Endodermal cell (in vitro differentiated cells): ENCODE data around the gene LRMDA. TPM values are rescaled to one million over a fixed set of nuclear protein-coding genes. Genes with fewer than 3 reads are reported as not detected.

Experiments used
- DNase-seq: peaks from one replicate; pipeline ENCODE4 v3.0.0-alpha.2; 2017
- H3K27ac ChIP-seq: 2 replicates; pipeline ENCODE4 v1.5.1; 2013; ENCODE audit warnings: mild to moderate bottlenecking, low read depth, low read length, moderate library complexity
- H3K27me3 ChIP-seq: 2 replicates; pipeline ENCODE4 v1.6.1; 2013; ENCODE audit warnings: mild to moderate bottlenecking, low read length, moderate library complexity; ENCODE audit not compliant: insufficient read depth, control insufficient read depth, poor library complexity, severe bottlenecking
- H3K36me3 ChIP-seq: 2 replicates; pipeline ENCODE4 v1.7.0; 2013; ENCODE audit warnings: mild to moderate bottlenecking, low read length, moderate library complexity; ENCODE audit not compliant: control insufficient read depth, insufficient read depth
- H3K4me1 ChIP-seq: one replicate; pipeline ENCODE4 v1.7.0; 2013; ENCODE audit warnings: low read length; ENCODE audit not compliant: control insufficient read depth, insufficient read depth
- H3K4me3 ChIP-seq: 2 replicates; pipeline ENCODE4 v1.5.1; 2013; ENCODE audit warnings: mild to moderate bottlenecking, low read length, moderate library complexity
- H3K9ac ChIP-seq: 2 replicates; pipeline ENCODE4 v1.6.1; 2013; ENCODE audit warnings: mild to moderate bottlenecking, low read length, moderate library complexity; ENCODE audit not compliant: poor library complexity, severe bottlenecking; ENCODE audit errors: extremely low read depth
- H3K9me3 ChIP-seq: 2 replicates; pipeline ENCODE4 v1.6.1; 2013; ENCODE audit warnings: mild to moderate bottlenecking, low read length, moderate library complexity; ENCODE audit not compliant: control insufficient read depth
- H3K27ac Mint-ChIP-seq: 2 replicates; pipeline ENCODE4 v1.8.0; 2020; ENCODE audit warnings: mixed read lengths
- H3K27me3 Mint-ChIP-seq: 2 replicates; pipeline ENCODE4 v1.8.0; 2021; ENCODE audit warnings: mild to moderate bottlenecking, mixed read lengths; ENCODE audit not compliant: insufficient read depth
- H3K36me3 Mint-ChIP-seq: 2 replicates; pipeline ENCODE4 v1.8.0; 2020; ENCODE audit warnings: low read depth, mixed read lengths
- H3K4me1 Mint-ChIP-seq: 2 replicates; pipeline ENCODE4 v1.8.0; 2020; ENCODE audit warnings: mixed read lengths
- H3K4me3 Mint-ChIP-seq: 2 replicates; pipeline ENCODE4 v1.8.0; 2020; ENCODE audit warnings: mild to moderate bottlenecking, moderate library complexity, mixed read lengths
- H3K9me3 Mint-ChIP-seq: 2 replicates; pipeline ENCODE4 v1.8.0; 2020; ENCODE audit warnings: mild to moderate bottlenecking, mixed read lengths
- CTCF ChIP-seq: fragments of 200-600 bp; sonication (generic); conservative IDR thresholded peaks from 2 replicates; pipeline ENCODE4 v1.5.0; 2021; ENCODE audit warnings: antibody characterized with exemption, mild to moderate bottlenecking
- WGBS, 2 experiments: methylation state at CpG; one replicate each; pipeline versions ENCODE4 v1.1.5 to v1.1.7; 2013; ENCODE audit warnings: missing lambda C conversion rate in 2 of 2, mixed read lengths in 1 of 2; ENCODE audit not compliant: insufficient coverage in 1 of 2, insufficient read length in 1 of 2; 5-methylcytosine and 5-hydroxymethylcytosine counted together
- total RNA-seq, 2 donors: library from RNA; stranded (reverse); fragmentation: NEBNext Ultra II Directional in 1 of 2; extraction: Animal tissue kit (Norgen Biotek cat#: 25700) in 1 of 2; gene quantifications; 2 replicates in 1 of 2; 3 replicates in 1 of 2; pipeline ENCODE4 v1.2.1, GENCODE V29; 2021

LRMDA gene
- total RNA-seq, 2 donors from 2014 or later: 1.7 to 5.1 TPM

GRCh38 chr10:75922435-75922834 lies 491.0 kb downstream of the LRMDA start:
- H3K27me3 Mint-ChIP-seq: no peaks in the 10 kb centered on the region
- H3K9me3 ChIP-seq: no peaks in the 10 kb centered on the region
- no peaks in the 10 kb centered on the region for H3K36me3 Mint-ChIP-seq
- peak; percentile 10 for DNase-seq
- no peak overlapping the region for H3K9ac ChIP-seq
- no peak overlapping the region for H3K27ac ChIP-seq
- no peaks in the 10 kb centered on the region for H3K9me3 Mint-ChIP-seq
- H3K36me3 ChIP-seq: no peaks in the 10 kb centered on the region
- peaks cover 10% of the 10 kb centered on the region for H3K4me1 Mint-ChIP-seq
- H3K4me3 ChIP-seq: no peak overlapping the region
- H3K27me3 ChIP-seq: no peaks in the 10 kb centered on the region
- no peak overlapping the region for H3K27ac Mint-ChIP-seq
- TF ChIP-seq CTCF: peak; percentile 28
- no peak overlapping the region for H3K4me3 Mint-ChIP-seq
- no peaks in the 10 kb centered on the region for H3K4me1 ChIP-seq

GRCh38 chr10:75924309-75924902 lies 493.0 kb downstream of the LRMDA start:
- no peak overlapping the region for H3K4me3 Mint-ChIP-seq
- DNase-seq: peak; percentile 30

GRCh38 chr10:75925999-75926398 lies 494.6 kb downstream of the LRMDA start:
- 100% methylated on average over 1 of the region's 1 CpG; no CpG with 5 or more reads in 1 of the 2 experiments for WGBS, 2 experiments
- no peak overlapping the region for H3K4me3 ChIP-seq
- no peak for TF ChIP-seq CTCF
- no peak overlapping the region for H3K27ac ChIP-seq
- Mint-ChIP-seq H3K4me3 (no peak overlapping the region), H3K9me3 (no peaks in the 10 kb centered on the region), H3K4me1 (peaks cover 10% of the 10 kb centered on the region), H3K36me3 (no peaks in the 10 kb centered on the region), H3K27me3 (no peaks in the 10 kb centered on the region), H3K27ac (no peak overlapping the region)
- H3K4me1 ChIP-seq: no peaks in the 10 kb centered on the region
- no peaks in the 10 kb centered on the region for H3K36me3 ChIP-seq
- peak; percentile 36 for DNase-seq
- H3K27me3 ChIP-seq: no peaks in the 10 kb centered on the region
- no peaks in the 10 kb centered on the region for H3K9me3 ChIP-seq
- no peak overlapping the region for H3K9ac ChIP-seq

More at GRCh38 chr10:75924309-75924902, 493.0 kb downstream of the LRMDA start:
- Mint-ChIP-seq H3K27me3 (no peaks in the 10 kb centered on the region), H3K36me3 (no peaks in the 10 kb centered on the region), H3K4me1 (peaks cover 10% of the 10 kb centered on the region), H3K27ac (no peak overlapping the region), H3K9me3 (no peaks in the 10 kb centered on the region)
- Histone ChIP-seq H3K9me3 (no peaks in the 10 kb centered on the region), H3K27me3 (no peaks in the 10 kb centered on the region), H3K4me3 (no peak overlapping the region), H3K27ac (no peak overlapping the region), H3K36me3 (no peaks in the 10 kb centered on the region), H3K9ac (no peak overlapping the region), H3K4me1 (no peaks in the 10 kb centered on the region)
- no peak for TF ChIP-seq CTCF
- 81 to 82% methylated on average over 5 to 8 of the region's 9 CpGs for WGBS, 2 experiments
